H9 (cell line): ENCODE data around the gene FBN2. TPM values are rescaled to one million over a fixed set of nuclear protein-coding genes. Genes with fewer than 3 reads are reported as not detected.
A peak's percentile ranks its signal among the peaks of the same experiment; 100 is the strongest.

ENCODE experiments used
- DNase-seq: peaks from one replicate; pipeline ENCODE4 v3.0.0-alpha.2; 2017
- H2AFZ ChIP-seq: one replicate; pipeline ENCODE4 v1.6.1; 2013; ENCODE audit warnings: mild to moderate bottlenecking, low read length, control low read depth, moderate library complexity
- H2AK5ac ChIP-seq: 2 replicates; pipeline ENCODE4 v1.6.1; 2013; ENCODE audit warnings: low read length, control low read depth, mixed read lengths; ENCODE audit not compliant: insufficient read length
- H2BK120ac ChIP-seq: one replicate; pipeline ENCODE4 v1.6.1; 2013; ENCODE audit warnings: low read depth, mild to moderate bottlenecking, low read length, control low read depth, inconsistent platforms; ENCODE audit not compliant: poor library complexity, severe bottlenecking
- H2BK12ac ChIP-seq: 2 replicates; pipeline ENCODE4 v1.6.1; 2013; ENCODE audit warnings: low read length, control low read depth, mixed read lengths, low read depth; ENCODE audit not compliant: insufficient read length
- H2BK15ac ChIP-seq: 2 replicates; pipeline ENCODE4 v1.6.1; 2013; ENCODE audit warnings: low read depth, low read length, control low read depth
- H2BK20ac ChIP-seq: one replicate; pipeline ENCODE4 v1.6.1; 2013; ENCODE audit warnings: low read depth, mild to moderate bottlenecking, low read length, control low read depth, inconsistent platforms; ENCODE audit not compliant: poor library complexity, severe bottlenecking
- H2BK5ac ChIP-seq: 2 replicates; pipeline ENCODE4 v1.6.1; 2013; ENCODE audit warnings: low read length, control low read depth, mixed read lengths; ENCODE audit not compliant: insufficient read length
- H3K14ac ChIP-seq: 2 replicates; pipeline ENCODE4 v1.6.1; 2013; ENCODE audit warnings: low read length, control low read depth; ENCODE audit not compliant: insufficient read depth
- H3K18ac ChIP-seq: 2 replicates; pipeline ENCODE4 v1.6.1; 2013; ENCODE audit warnings: low read depth, mild to moderate bottlenecking, mixed read lengths, low read length, control low read depth; ENCODE audit not compliant: insufficient read length
- H3K23ac ChIP-seq: 2 replicates; pipeline ENCODE4 v1.6.1; 2013; ENCODE audit warnings: low read length, control low read depth, mixed read lengths, low read depth; ENCODE audit not compliant: insufficient read length
- H3K23me2 ChIP-seq: 2 replicates; pipeline ENCODE4 v1.6.1; 2013; ENCODE audit warnings: low read depth, mild to moderate bottlenecking, mixed read lengths, low read length, control low read depth; ENCODE audit not compliant: insufficient read length, poor library complexity, severe bottlenecking
- H3K27ac ChIP-seq: 2 replicates; pipeline ENCODE4 v1.5.1; 2013; ENCODE audit warnings: low read length, control low read depth, mixed read lengths, low read depth; ENCODE audit not compliant: insufficient read length
- H3K27me3 ChIP-seq: 2 replicates; pipeline ENCODE4 v1.6.1; 2013; ENCODE audit warnings: low read length, control low read depth, inconsistent platforms; ENCODE audit not compliant: insufficient read depth
- H3K4ac ChIP-seq: 2 replicates; pipeline ENCODE4 v1.6.1; 2013; ENCODE audit warnings: low read depth, mild to moderate bottlenecking, control low read depth, inconsistent platforms, low read length, moderate library complexity
- H3K4me1 ChIP-seq: 2 replicates; pipeline ENCODE4 v1.6.1; 2013; ENCODE audit warnings: low read length, control low read depth, inconsistent platforms; ENCODE audit not compliant: insufficient read depth
- H3K4me2 ChIP-seq: 2 replicates; pipeline ENCODE4 v1.6.1; 2013; ENCODE audit warnings: low read length, control low read depth, mixed read lengths; ENCODE audit not compliant: insufficient read length, insufficient read depth
- H3K56ac ChIP-seq: 2 replicates; pipeline ENCODE4 v1.6.1; 2013; ENCODE audit warnings: low read depth, mild to moderate bottlenecking, mixed read lengths, low read length, control low read depth; ENCODE audit not compliant: insufficient read length
- H3K79me1 ChIP-seq: 2 replicates; pipeline ENCODE4 v1.6.1; 2013; ENCODE audit warnings: low read depth, mild to moderate bottlenecking, moderate library complexity, low read length, control low read depth, inconsistent platforms; ENCODE audit not compliant: insufficient read depth, poor library complexity, severe bottlenecking
- H3K79me2 ChIP-seq: 2 replicates; pipeline ENCODE4 v1.6.1; 2013; ENCODE audit warnings: low read length, control low read depth, inconsistent platforms; ENCODE audit not compliant: insufficient read depth
- H3K9ac ChIP-seq: 2 replicates; pipeline ENCODE4 v1.6.1; 2013; ENCODE audit warnings: low read length, control low read depth, mixed read lengths; ENCODE audit not compliant: insufficient read length; ENCODE audit errors: extremely low read depth
- H3K9me3 ChIP-seq: one replicate; pipeline ENCODE4 v1.6.1; 2013; ENCODE audit warnings: low read depth, low read length, inconsistent platforms; ENCODE audit not compliant: control insufficient read depth
- H3T11ph ChIP-seq: one replicate; pipeline ENCODE4 v1.6.1; 2013; ENCODE audit warnings: mild to moderate bottlenecking, low read length, control low read depth, inconsistent platforms
- H4K20me1 ChIP-seq: one replicate; pipeline ENCODE4 v1.6.1; 2013; ENCODE audit not compliant: control insufficient read depth, insufficient read length, insufficient read depth
- H4K5ac ChIP-seq: 2 replicates; pipeline ENCODE4 v1.6.1; 2013; ENCODE audit warnings: low read depth, mild to moderate bottlenecking, mixed read lengths, low read length, control low read depth; ENCODE audit not compliant: insufficient read length
- H4K8ac ChIP-seq: replicated peaks from 2 replicates; pipeline ENCODE4 v1.6.1; 2013; ENCODE audit warnings: low read length, control low read depth, mixed read lengths, low read depth; ENCODE audit not compliant: insufficient read length
- H4K91ac ChIP-seq: 2 replicates; pipeline ENCODE4 v1.6.1; 2013; ENCODE audit warnings: low read depth, mild to moderate bottlenecking, moderate library complexity, mixed read lengths, low read length, control low read depth; ENCODE audit not compliant: insufficient read length
- H3K27ac Mint-ChIP-seq, 3 experiments: 2 replicates in 2 of 3; 3 replicates in 1 of 3; pipeline ENCODE4 v1.8.0; 2020 to 2021; ENCODE audit warnings: mixed read lengths in 3 of 3, mild to moderate bottlenecking in 1 of 3, moderate library complexity in 1 of 3
- H3K27me3 Mint-ChIP-seq: 2 replicates; pipeline ENCODE4 v1.8.0; 2021; ENCODE audit warnings: low read depth, mild to moderate bottlenecking, moderate library complexity, mixed read lengths
- H3K36me3 Mint-ChIP-seq, 3 experiments: 2 replicates in 2 of 3; 3 replicates in 1 of 3; pipeline ENCODE4 v1.8.0; 2020 to 2021; ENCODE audit warnings: low read depth in 3 of 3, mixed read lengths in 3 of 3; ENCODE audit not compliant: insufficient read depth in 1 of 3
- H3K4me1 Mint-ChIP-seq, 2 experiments: 2 replicates each; pipeline ENCODE4 v1.8.0; 2020; ENCODE audit warnings: mixed read lengths in 2 of 2
- H3K4me3 Mint-ChIP-seq, 2 experiments: 2 replicates in 1 of 2; 3 replicates in 1 of 2; pipeline ENCODE4 v1.8.0; 2020 to 2021; ENCODE audit warnings: mild to moderate bottlenecking in 2 of 2, mixed read lengths in 2 of 2, moderate library complexity in 1 of 2
- H3K9me3 Mint-ChIP-seq, 2 experiments: 2 replicates in 1 of 2; 3 replicates in 1 of 2; pipeline ENCODE4 v1.8.0; 2020; ENCODE audit warnings: mild to moderate bottlenecking in 2 of 2, mixed read lengths in 2 of 2, moderate library complexity in 1 of 2
- WGBS: extraction: QIAGEN DNeasy Blood & Tissue Kit; methylation state at CpG from one replicate; pipeline ENCODE4 v1.1.7; 2013; ENCODE audit warnings: missing lambda C conversion rate, low lambda C conversion rate, mixed read lengths; ENCODE audit not compliant: insufficient read length; ENCODE audit errors: extremely low coverage; 5-methylcytosine and 5-hydroxymethylcytosine counted together
- total RNA-seq: library from RNA; stranded (reverse); gene quantifications from 2 replicates; pipeline ENCODE4 v1.2.1, GENCODE V29; 2021
- TF ChIP-seq, protein P1 (sequence below): fragments of 200-600 bp; sonication (generic); conservative IDR thresholded peaks from 3 replicates; pipeline ENCODE4 v1.8.0; 2021; ENCODE audit warnings: antibody characterized with exemption, mild to moderate bottlenecking

Gene FBN2
- total RNA-seq, 1 experiment from 2014 or later = 8.3 TPM

- H3K36me3 Mint-ChIP-seq = peaks cover 5 to 27% (median 25%) of the 10 kb centered on the region in 3 experiments; a peak in 6 of 7 replicates
- TF ChIP-seq, protein P1, sequence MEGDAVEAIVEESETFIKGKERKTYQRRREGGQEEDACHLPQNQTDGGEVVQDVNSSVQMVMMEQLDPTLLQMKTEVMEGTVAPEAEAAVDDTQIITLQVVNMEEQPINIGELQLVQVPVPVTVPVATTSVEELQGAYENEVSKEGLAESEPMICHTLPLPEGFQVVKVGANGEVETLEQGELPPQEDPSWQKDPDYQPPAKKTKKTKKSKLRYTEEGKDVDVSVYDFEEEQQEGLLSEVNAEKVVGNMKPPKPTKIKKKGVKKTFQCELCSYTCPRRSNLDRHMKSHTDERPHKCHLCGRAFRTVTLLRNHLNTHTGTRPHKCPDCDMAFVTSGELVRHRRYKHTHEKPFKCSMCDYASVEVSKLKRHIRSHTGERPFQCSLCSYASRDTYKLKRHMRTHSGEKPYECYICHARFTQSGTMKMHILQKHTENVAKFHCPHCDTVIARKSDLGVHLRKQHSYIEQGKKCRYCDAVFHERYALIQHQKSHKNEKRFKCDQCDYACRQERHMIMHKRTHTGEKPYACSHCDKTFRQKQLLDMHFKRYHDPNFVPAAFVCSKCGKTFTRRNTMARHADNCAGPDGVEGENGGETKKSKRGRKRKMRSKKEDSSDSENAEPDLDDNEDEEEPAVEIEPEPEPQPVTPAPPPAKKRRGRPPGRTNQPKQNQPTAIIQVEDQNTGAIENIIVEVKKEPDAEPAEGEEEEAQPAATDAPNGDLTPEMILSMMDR = no peak
- no peak overlapping the region for H3K27ac ChIP-seq
Observed at GRCh38 chr5:128338649-128339048, 199.4 kb downstream of the FBN2 start.

More at GRCh38 chr5:128338649-128339048, 199.4 kb downstream of the FBN2 start:
- Histone ChIP-seq H3K9ac (no peak overlapping the region), H2BK12ac (no peak overlapping the region), H3K79me1 (no peaks in the 10 kb centered on the region), H4K5ac (no peak overlapping the region), H4K91ac (no peak overlapping the region), H4K20me1 (no peaks in the 10 kb centered on the region), H3K79me2 (no peaks in the 10 kb centered on the region), H3K4ac (no peak overlapping the region), H3K14ac (no peak overlapping the region), H4K8ac (no peak overlapping the region), H2BK15ac (no peak overlapping the region), H2AFZ (no peak overlapping the region), H3T11ph (no peak overlapping the region), H3K18ac (no peak overlapping the region), H3K4me2 (no peak overlapping the region), H3K23ac (no peak overlapping the region), H2BK5ac (no peak overlapping the region), H3K9me3 (no peaks in the 10 kb centered on the region), H3K27me3 (no peaks in the 10 kb centered on the region), H3K56ac (no peak overlapping the region), H2BK20ac (no peak overlapping the region), H3K23me2 (no peaks in the 10 kb centered on the region), H3K4me1 (no peaks in the 10 kb centered on the region), H2AK5ac (no peak overlapping the region), H2BK120ac (no peak overlapping the region)
- Mint-ChIP-seq H3K4me3 (no peak overlapping the region), H3K27me3 (no peaks in the 10 kb centered on the region), H3K4me1 (no peaks in the 10 kb centered on the region; a peak in 2 of 4 replicates), H3K9me3 (no peaks in the 10 kb centered on the region), H3K27ac (peak overlapping the region in 1 of 3 experiments; percentile 67; a peak in 2 of 7 replicates)
- WGBS = no CpG with 5 or more reads among the region's 12 CpGs
- DNase-seq = no peak
